ENCODE results near the gene LTBP2.

The LTBP2 gene

DNA sequence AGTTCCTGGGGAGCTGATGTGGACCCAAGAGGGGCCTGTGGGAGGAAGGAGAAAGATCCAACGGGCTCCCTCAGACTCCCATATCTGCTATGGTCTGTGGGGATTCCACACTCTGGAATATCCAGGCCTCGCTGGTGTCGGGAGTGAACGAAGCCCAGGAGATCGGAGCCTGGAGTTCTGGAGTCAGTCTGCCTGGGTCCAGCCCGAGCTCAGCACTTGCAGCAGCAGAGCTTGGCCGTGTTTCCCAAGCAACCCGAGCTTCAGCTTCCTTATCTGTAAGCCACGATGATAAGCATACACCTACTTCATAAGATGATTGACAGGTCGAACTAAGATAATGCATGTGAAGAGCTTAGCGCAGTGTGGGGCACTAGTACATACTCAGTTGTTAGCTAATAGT, 10.1 kb downstream of the LTBP2 start:
- Histone ChIP-seq H3K4me1 (ENCODE audit: control insufficient read depth, low read length) (no peaks in the 10 kb centered on the region), H3K27me3 (ENCODE audit: control insufficient read depth, low read length) (no peaks in the 10 kb centered on the region), H3K4me2 (ENCODE audit: low read length) (no peak overlapping the region), H3K9me2 (replicated peaks; ENCODE audit: control insufficient read depth, low read length) (no peaks in the 10 kb centered on the region), H3F3A (ENCODE audit: control insufficient read depth, insufficient read depth) (0 out of 2 replicates have a peak, but pooled peaks cover under 1% of the 10 kb centered on the region), H3K79me2 (ENCODE audit: control insufficient read depth, low read length) (no peaks in the 10 kb centered on the region), H3K4me3 (ENCODE audit: low read length) (no peak overlapping the region), H3K27ac (ENCODE audit: low read depth, low read length) (no peak overlapping the region), H3K9me3 (ENCODE audit: control insufficient read depth, insufficient read depth, low read length) (no peaks in the 10 kb centered on the region), H4K20me1 (ENCODE audit: control insufficient read depth, insufficient read depth, low read depth, low read length) (no peaks in the 10 kb centered on the region), H3K36me3 (ENCODE audit: control insufficient read depth, low read length) (no peaks in the 10 kb centered on the region)
- no peak for TF ChIP-seq EZH2phosphoT487 (IDR thresholded peaks at IDR 0.05; ENCODE audit: borderline replicate concordance, low read length)
- no peak for TF ChIP-seq CTCF (IDR thresholded peaks at IDR 0.05; ENCODE audit: low read depth, low read length, poor library complexity, severe bottlenecking)

DNA sequence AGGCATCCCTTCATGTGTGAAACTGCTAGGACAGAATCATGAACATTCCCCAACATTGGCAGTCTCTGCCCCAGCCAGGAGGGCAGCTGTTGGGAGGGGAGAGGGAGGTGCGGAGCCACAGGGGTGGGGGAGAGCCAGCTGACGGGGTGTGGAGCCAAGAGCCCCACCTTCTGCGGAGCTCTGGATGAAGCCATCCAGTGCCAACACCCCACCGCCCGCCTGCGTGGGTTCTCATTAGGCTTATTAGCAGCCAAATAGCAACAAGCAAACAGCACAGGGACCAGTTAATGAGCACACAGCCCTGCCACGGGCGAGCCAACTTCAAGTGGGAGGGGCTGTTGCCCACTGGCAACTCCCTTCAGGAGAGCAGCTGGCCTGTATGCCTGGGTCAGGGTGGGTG, 12.1 kb downstream of the LTBP2 start:
- Histone ChIP-seq H3K4me1 (ENCODE audit: control insufficient read depth, low read length) (no peaks in the 10 kb centered on the region), H3K79me2 (ENCODE audit: control insufficient read depth, low read length) (no peaks in the 10 kb centered on the region), H3K36me3 (ENCODE audit: control insufficient read depth, low read length) (no peaks in the 10 kb centered on the region), H3K4me2 (ENCODE audit: low read length) (no peak overlapping the region), H3K4me3 (ENCODE audit: low read length) (no peak overlapping the region), H4K20me1 (ENCODE audit: control insufficient read depth, insufficient read depth, low read depth, low read length) (no peaks in the 10 kb centered on the region), H3K27me3 (ENCODE audit: control insufficient read depth, low read length) (no peaks in the 10 kb centered on the region), H3K27ac (ENCODE audit: low read depth, low read length) (no peak overlapping the region), H3K9me2 (replicated peaks; ENCODE audit: control insufficient read depth, low read length) (no peaks in the 10 kb centered on the region), H3K9me3 (ENCODE audit: control insufficient read depth, insufficient read depth, low read length) (no peaks in the 10 kb centered on the region), H3F3A (ENCODE audit: control insufficient read depth, insufficient read depth) (no peaks in the 10 kb centered on the region)
- TF ChIP-seq CTCF (IDR thresholded peaks at IDR 0.05; ENCODE audit: low read depth, low read length, poor library complexity, severe bottlenecking) (no peak), EZH2phosphoT487 (IDR thresholded peaks at IDR 0.05; ENCODE audit: borderline replicate concordance, low read length) (no peak)

DNA sequence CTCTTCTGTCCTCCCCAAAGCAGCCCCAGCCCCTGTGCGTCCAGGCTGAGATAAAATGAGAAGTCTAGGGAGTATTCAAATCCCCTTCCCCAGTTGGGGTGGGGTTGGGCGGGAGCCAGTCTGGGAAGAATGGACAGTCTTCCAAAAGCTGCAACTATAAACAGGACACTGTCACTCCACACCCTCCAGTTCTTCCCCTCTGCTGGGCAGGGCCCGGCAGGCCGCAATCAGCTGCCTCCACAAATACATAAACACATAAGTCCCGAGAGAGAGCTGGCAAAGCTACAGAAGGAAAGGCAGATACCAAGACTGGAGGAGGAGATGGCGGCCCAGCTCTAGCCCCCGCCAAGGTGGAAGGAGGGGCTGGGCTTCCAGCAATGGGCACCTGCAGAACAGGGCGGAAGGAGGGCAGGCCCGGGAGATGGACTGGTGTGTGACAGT, 12.7 kb downstream of the LTBP2 start:
- Histone ChIP-seq H3K9me2 (replicated peaks; ENCODE audit: control insufficient read depth, low read length) (no peaks in the 10 kb centered on the region), H3F3A (ENCODE audit: control insufficient read depth, insufficient read depth) (no peaks in the 10 kb centered on the region), H4K20me1 (ENCODE audit: control insufficient read depth, insufficient read depth, low read depth, low read length) (no peaks in the 10 kb centered on the region), H3K4me1 (ENCODE audit: control insufficient read depth, low read length) (no peaks in the 10 kb centered on the region), H3K27me3 (ENCODE audit: control insufficient read depth, low read length) (no peaks in the 10 kb centered on the region), H3K4me2 (ENCODE audit: low read length) (no peak overlapping the region), H3K9me3 (ENCODE audit: control insufficient read depth, insufficient read depth, low read length) (no peaks in the 10 kb centered on the region), H3K79me2 (ENCODE audit: control insufficient read depth, low read length) (no peaks in the 10 kb centered on the region), H3K4me3 (ENCODE audit: low read length) (no peak overlapping the region), H3K36me3 (ENCODE audit: control insufficient read depth, low read length) (no peaks in the 10 kb centered on the region), H3K27ac (ENCODE audit: low read depth, low read length) (no peak overlapping the region)
- TF ChIP-seq EZH2phosphoT487 (IDR thresholded peaks at IDR 0.05; ENCODE audit: borderline replicate concordance, low read length): no peak
- TF ChIP-seq CTCF (IDR thresholded peaks at IDR 0.05; ENCODE audit: low read depth, low read length, poor library complexity, severe bottlenecking): no peak

All from DOHH2 (cell line).